Neuronal stem cell (in vitro differentiated cells): ENCODE measurements around the gene UQCRC1.

Experiments
- DNase-seq: peaks from one replicate; pipeline ENCODE4 v3.0.0-alpha.2; 2013; ENCODE audit warnings: low spot score
- H2AFZ ChIP-seq: one replicate; pipeline ENCODE4 v1.6.1; 2013; ENCODE audit warnings: mild to moderate bottlenecking, low read length, inconsistent platforms
- H2AK5ac ChIP-seq: 2 replicates; pipeline ENCODE4 v1.6.1; 2013; ENCODE audit warnings: low read depth, mild to moderate bottlenecking, inconsistent platforms, low read length, moderate library complexity, mixed read lengths
- H2BK120ac ChIP-seq: 2 replicates; pipeline ENCODE4 v1.6.1; 2013; ENCODE audit warnings: low read depth, mild to moderate bottlenecking, inconsistent platforms, low read length, moderate library complexity, mixed read lengths
- H2BK12ac ChIP-seq: one replicate; pipeline ENCODE4 v1.6.1; 2013; ENCODE audit warnings: low read length, inconsistent platforms
- H2BK15ac ChIP-seq: 2 replicates; pipeline ENCODE4 v1.6.1; 2013; ENCODE audit warnings: mild to moderate bottlenecking, low read length, inconsistent platforms, mixed read lengths
- H2BK5ac ChIP-seq: one replicate; pipeline ENCODE4 v1.6.1; 2013; ENCODE audit warnings: inconsistent platforms, mild to moderate bottlenecking, low read length, moderate library complexity
- H3K14ac ChIP-seq: one replicate; pipeline ENCODE4 v1.6.1; 2013; ENCODE audit warnings: low read length, inconsistent platforms
- H3K18ac ChIP-seq: 2 replicates; pipeline ENCODE4 v1.6.1; 2013; ENCODE audit warnings: low read length, inconsistent platforms
- H3K23ac ChIP-seq: 2 replicates; pipeline ENCODE4 v1.6.1; 2013; ENCODE audit warnings: low read depth, mild to moderate bottlenecking, mixed read lengths, low read length, inconsistent platforms; ENCODE audit not compliant: poor library complexity
- H3K27ac ChIP-seq: replicated peaks from 3 replicates; pipeline ENCODE4 v1.5.1; 2013; ENCODE audit warnings: low read length, inconsistent platforms
- H3K27me3 ChIP-seq, 3 experiments: 2 replicates each; pipeline ENCODE4 v1.6.1; 2013; ENCODE audit warnings: low read length in 3 of 3, mild to moderate bottlenecking in 2 of 3, inconsistent platforms in 1 of 3, low read depth in 1 of 3, mixed read lengths in 1 of 3, moderate library complexity in 1 of 3; ENCODE audit not compliant: control insufficient read depth in 3 of 3, insufficient read depth in 3 of 3
- H3K36me3 ChIP-seq, 2 donors: replicated peaks in 1 of 2; 2 replicates each; pipeline ENCODE4 v1.6.1; 2013; ENCODE audit warnings: low read length in 2 of 2; ENCODE audit not compliant: control insufficient read depth in 2 of 2, insufficient read depth in 2 of 2
- H3K4ac ChIP-seq: 2 replicates; pipeline ENCODE4 v1.6.1; 2013; ENCODE audit warnings: inconsistent platforms, mild to moderate bottlenecking, low read length, moderate library complexity
- H3K4me1 ChIP-seq, 2 donors: 1 replicate in 1 of 2; 2 replicates in 1 of 2; pipeline ENCODE4 v1.6.1; 2013; ENCODE audit warnings: low read length in 2 of 2, low read depth in 1 of 2; ENCODE audit not compliant: control insufficient read depth in 2 of 2, insufficient read depth in 1 of 2
- H3K4me2 ChIP-seq: one replicate; pipeline ENCODE4 v1.6.1; 2013; ENCODE audit warnings: mild to moderate bottlenecking, low read length, inconsistent platforms; ENCODE audit not compliant: insufficient read depth, poor library complexity, severe bottlenecking
- H3K4me3 ChIP-seq, 2 donors: 2 replicates each; pipeline ENCODE4 v1.5.1; 2013; ENCODE audit warnings: low read length in 2 of 2, mild to moderate bottlenecking in 2 of 2, inconsistent platforms in 1 of 2, moderate library complexity in 1 of 2
- H3K79me1 ChIP-seq: one replicate; pipeline ENCODE4 v1.6.1; 2013; ENCODE audit warnings: low read depth, mild to moderate bottlenecking, inconsistent platforms, low read length, moderate library complexity
- H3K9ac ChIP-seq: one replicate; pipeline ENCODE4 v1.6.1; 2013; ENCODE audit warnings: mild to moderate bottlenecking, low read depth, low read length, inconsistent platforms; ENCODE audit not compliant: poor library complexity
- H3K9me3 ChIP-seq, 2 donors: replicated peaks in 1 of 2; 2 replicates each; pipeline versions ENCODE3 to v1.6.1; 2013; ENCODE audit warnings: low read length in 2 of 2, mild to moderate bottlenecking in 2 of 2, inconsistent platforms in 1 of 2, low read depth in 1 of 2, mixed read lengths in 1 of 2, moderate library complexity in 1 of 2; ENCODE audit not compliant: control insufficient read depth in 2 of 2, insufficient read depth in 1 of 2
- H4K8ac ChIP-seq: one replicate; pipeline ENCODE4 v1.6.1; 2013; ENCODE audit warnings: low read depth, mild to moderate bottlenecking, inconsistent platforms, low read length, moderate library complexity
- H4K91ac ChIP-seq: one replicate; pipeline ENCODE4 v1.6.1; 2013; ENCODE audit warnings: low read length, low read depth, mild to moderate bottlenecking, inconsistent platforms; ENCODE audit not compliant: poor library complexity
- WGBS, 2 donors: extraction: QIAGEN DNeasy Blood & Tissue Kit; methylation state at CpG; one replicate each; pipeline ENCODE4 v1.1.7; 2013; ENCODE audit warnings: missing lambda C conversion rate in 2 of 2, mixed read lengths in 1 of 2; ENCODE audit not compliant: insufficient read length in 2 of 2, insufficient replicate concordance in 1 of 2; ENCODE audit errors: extremely low coverage in 2 of 2; 5-methylcytosine and 5-hydroxymethylcytosine counted together

Gene UQCRC1

DNA sequence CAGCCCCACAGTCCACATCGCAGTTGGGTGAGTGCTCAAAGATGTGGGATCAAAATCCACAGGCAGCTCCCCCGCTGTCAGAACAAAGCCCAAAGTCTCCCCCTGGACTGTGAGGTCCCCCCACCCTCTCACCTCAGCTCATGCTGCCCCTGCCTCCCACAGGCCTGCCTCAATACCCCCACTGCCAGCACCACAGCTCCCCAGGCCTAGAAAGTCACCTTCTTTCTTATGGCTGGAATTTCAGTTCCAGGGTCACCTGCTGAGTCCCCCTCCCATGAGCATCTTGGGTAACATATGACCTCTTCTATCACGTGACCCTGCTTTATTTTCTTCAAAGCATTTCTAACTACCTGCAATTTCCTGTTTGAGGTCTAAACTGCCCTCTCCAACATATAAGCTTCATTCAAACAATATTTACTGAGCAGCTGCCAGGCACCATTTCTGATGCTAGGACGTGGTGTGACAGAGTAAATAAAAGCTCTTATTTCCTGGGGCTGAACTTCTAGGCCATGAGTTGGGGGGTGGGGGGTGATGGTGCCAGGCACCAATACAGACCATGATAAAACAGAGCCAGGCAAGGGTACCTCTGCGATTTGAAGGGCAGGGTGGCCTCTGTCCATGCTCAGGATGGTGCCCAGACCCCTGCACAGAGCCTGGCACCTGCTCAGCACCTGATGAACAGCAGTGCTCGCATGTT, 14.6 kb upstream of the UQCRC1 start:
- Histone ChIP-seq H2AFZ (no peak overlapping the region), H2BK120ac (no peak overlapping the region), H3K36me3 (peaks cover 37 to 75% of the 10 kb centered on the region in 2 donors), H4K8ac (no peak overlapping the region), H2BK15ac (no peak overlapping the region), H3K9ac (peak overlapping the region; percentile 44), H3K18ac (no peak overlapping the region), H3K27ac (no peak overlapping the region), H2BK5ac (no peak overlapping the region), H3K79me1 (peaks cover 2% of the 10 kb centered on the region), H2AK5ac (no peak overlapping the region), H3K4me2 (no peak overlapping the region), H3K9me3 (no peaks in the 10 kb centered on the region), H3K27me3 (no peaks in the 10 kb centered on the region), H3K14ac (no peak overlapping the region), H2BK12ac (no peak overlapping the region), H3K23ac (no peak overlapping the region), H3K4ac (no peak overlapping the region), H4K91ac (no peak overlapping the region), H3K4me3 (no peak overlapping the region), H3K4me1 (peaks cover 0 to 5% of the 10 kb centered on the region in 2 donors)
- DNase-seq, result no peak
- WGBS, 2 donors, result no CpG with 5 or more reads among the region's 6 CpGs

DNA sequence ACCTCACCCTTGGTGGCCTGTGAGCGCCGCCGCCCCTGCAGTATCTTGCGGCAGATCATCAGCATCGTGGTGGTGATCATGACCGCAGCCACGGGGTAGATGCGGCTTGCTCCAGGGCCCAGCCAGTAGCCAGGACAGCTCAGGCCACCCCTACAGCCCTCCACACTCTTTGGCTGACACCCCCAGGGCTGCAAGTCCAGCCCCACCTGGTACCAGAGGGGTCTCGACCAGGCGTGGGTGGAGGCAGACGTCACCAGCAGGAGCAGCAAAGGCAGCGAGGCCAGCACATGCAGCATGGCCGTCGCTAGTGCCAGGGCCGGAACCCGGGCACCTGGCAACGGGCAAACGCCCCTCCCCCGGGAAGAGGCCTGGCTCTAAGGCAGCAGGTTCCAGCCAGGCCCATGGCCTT, 12.0 kb upstream of the UQCRC1 start, which contains the start of gene TMEM89:
TSS of gene TMEM89 (minus strand) at position 309 of the 409 bp plus-strand sequence. CDS start at position 296, 13 bp downstream.
- WGBS, 2 donors, result no CpG with 5 or more reads among the region's 19 CpGs
- H2AFZ ChIP-seq, result no peak within 1 kb of the TSS
- H3K9ac ChIP-seq, result no peak within 1 kb of the TSS
- no peak within 1 kb of the TSS for H3K18ac ChIP-seq
- H2BK15ac ChIP-seq, result no peak within 1 kb of the TSS
- no peak within 1 kb of the TSS for H3K27ac ChIP-seq
- H3K4ac ChIP-seq, result no peak within 1 kb of the TSS
- H3K4me2 ChIP-seq, result no peak within 1 kb of the TSS
- H3K36me3 ChIP-seq, result peaks cover 20 to 56% of the 10 kb centered on the region in 2 donors
- peak within 1 kb of the TSS; percentile 55 for H3K23ac ChIP-seq
- H3K9me3 ChIP-seq, result peaks cover 8 to 22% of the 10 kb centered on the region in 2 donors
- H4K91ac ChIP-seq, result no peak within 1 kb of the TSS
- peaks cover 0 to 5% of the 10 kb centered on the region in 2 donors for H3K4me1 ChIP-seq
- no peak within 1 kb of the TSS for H2BK5ac ChIP-seq
- peak within 1 kb of the TSS; percentile 58 for H2BK12ac ChIP-seq
- H3K4me3 ChIP-seq, result no peak within 1 kb of the TSS
- no peak within 1 kb of the TSS for H2BK120ac ChIP-seq
- H3K79me1 ChIP-seq, result peaks cover 2% of the 10 kb centered on the region
- H3K27me3 ChIP-seq, result no peaks in the 10 kb centered on the region
- DNase-seq, result no peak
- no peak within 1 kb of the TSS for H2AK5ac ChIP-seq
- peak within 1 kb of the TSS; percentile 82 for H3K14ac ChIP-seq
- H4K8ac ChIP-seq, result no peak within 1 kb of the TSS

DNA sequence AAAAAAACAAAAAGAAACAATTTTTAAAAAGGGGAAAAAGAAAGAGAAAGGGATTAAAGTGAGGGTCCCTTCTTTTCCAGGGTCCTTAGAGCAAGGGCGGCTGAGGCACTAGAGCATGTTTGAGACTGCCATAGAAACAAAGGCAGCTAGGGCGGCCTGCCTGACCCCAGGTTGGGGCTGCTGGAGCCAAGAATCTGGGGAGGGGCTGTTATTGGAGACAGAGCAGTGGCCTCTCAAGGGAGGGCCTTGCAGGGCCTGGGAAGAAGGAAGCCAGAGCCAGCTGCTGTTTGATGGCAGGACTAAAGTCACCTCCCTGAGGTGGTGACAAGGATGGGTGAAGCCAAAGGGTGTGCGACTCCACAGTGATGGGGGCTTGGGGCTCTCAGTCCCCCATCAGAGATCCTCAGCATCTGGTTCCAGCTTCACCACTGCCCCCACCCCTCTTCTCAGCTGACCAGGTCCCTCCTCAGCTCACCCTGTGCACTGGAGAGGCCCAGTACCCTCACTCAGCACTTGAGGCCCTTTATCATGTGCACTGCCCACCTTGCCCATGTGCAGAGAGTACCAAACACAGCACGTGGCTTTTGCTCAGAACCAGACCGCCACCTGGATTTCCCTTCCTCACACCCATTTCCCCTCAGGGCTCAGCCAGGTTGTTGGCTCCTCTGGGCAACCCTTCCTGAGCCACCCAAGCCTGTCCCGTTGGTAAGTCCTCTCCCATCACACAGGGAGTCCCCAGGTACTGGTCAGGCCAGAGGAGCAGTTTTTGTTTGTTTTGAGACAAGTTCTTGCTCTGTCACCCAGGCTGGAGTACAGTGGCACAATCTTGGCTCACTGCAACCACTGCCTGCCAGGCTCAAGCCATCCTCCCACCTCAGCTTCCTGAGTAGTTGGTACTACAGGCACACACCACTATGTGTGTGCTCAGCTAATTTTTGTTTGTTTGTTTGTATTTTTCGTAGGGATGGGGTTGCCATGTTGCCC, 10.4 kb upstream of the UQCRC1 start:
- Histone ChIP-seq H3K27ac (peak overlapping the region; percentile 13), H3K27me3 (no peaks in the 10 kb centered on the region), H2BK15ac (no peak overlapping the region), H2AFZ (no peak overlapping the region), H2BK120ac (no peak overlapping the region), H4K91ac (no peak overlapping the region), H2AK5ac (peak overlapping the region; percentile 93), H3K14ac (no peak overlapping the region), H3K79me1 (peaks cover 2% of the 10 kb centered on the region), H2BK12ac (no peak overlapping the region), H3K9me3 (peaks cover 8 to 28% of the 10 kb centered on the region in 2 donors), H4K8ac (no peak overlapping the region), H2BK5ac (no peak overlapping the region), H3K23ac (no peak overlapping the region), H3K4ac (no peak overlapping the region), H3K9ac (no peak overlapping the region), H3K4me1 (peaks cover 0 to 5% of the 10 kb centered on the region in 2 donors), H3K4me2 (no peak overlapping the region), H3K36me3 (peaks cover 11 to 39% of the 10 kb centered on the region in 2 donors), H3K4me3 (no peak overlapping the region), H3K18ac (peak overlapping the region; percentile 89)
- no peak for DNase-seq
- WGBS, 2 donors, result no CpG with 5 or more reads among the region's 7 CpGs

DNA sequence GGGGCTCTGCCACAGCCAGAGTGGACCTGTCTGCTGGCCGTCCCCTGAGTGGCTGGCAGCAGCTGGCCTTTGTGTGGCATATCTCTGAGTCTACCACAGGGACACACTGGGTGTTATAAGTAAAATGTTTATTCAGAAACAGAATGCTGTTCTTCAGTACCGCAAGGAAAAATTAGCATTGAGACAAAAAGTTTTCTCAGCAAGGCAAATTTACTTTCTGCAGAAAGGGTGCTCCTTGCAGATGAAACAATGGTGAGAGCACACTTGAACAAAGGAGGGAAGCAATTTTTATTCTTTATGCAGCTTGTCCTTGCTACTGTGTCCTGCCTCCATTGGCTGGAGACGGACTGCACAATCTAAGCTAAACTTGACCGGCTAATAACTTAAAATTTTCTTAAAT, 8.1 kb upstream of the UQCRC1 start:
- Histone ChIP-seq H3K36me3 (peaks cover 5 to 36% of the 10 kb centered on the region in 2 donors), H3K27ac (no peak overlapping the region), H2BK120ac (no peak overlapping the region), H3K23ac (no peak overlapping the region), H3K4me3 (no peak overlapping the region), H4K8ac (no peak overlapping the region), H2AK5ac (no peak overlapping the region), H2AFZ (no peak overlapping the region), H3K14ac (no peak overlapping the region), H3K4me1 (peaks cover 0 to 5% of the 10 kb centered on the region in 2 donors), H3K18ac (no peak overlapping the region), H2BK5ac (no peak overlapping the region), H2BK15ac (no peak overlapping the region), H3K27me3 (no peaks in the 10 kb centered on the region), H4K91ac (no peak overlapping the region), H3K4me2 (no peak overlapping the region), H2BK12ac (no peak overlapping the region), H3K79me1 (no peaks in the 10 kb centered on the region), H3K4ac (no peak overlapping the region), H3K9me3 (peaks cover 8 to 28% of the 10 kb centered on the region in 2 donors), H3K9ac (no peak overlapping the region)
- no CpG with 5 or more reads among the region's 4 CpGs for WGBS, 2 donors
- no peak for DNase-seq
